Ovary (tissue), 3 donors: Measurements from ENCODE around the gene ADPRHL1.

Source experiments
- POLR2A ChIP-seq: fragments of 450-650 bp; IDR thresholded peaks from one replicate; pipeline ENCODE4 v1.6.1; 2017; ENCODE audit warnings: antibody characterized with exemption, mild to moderate bottlenecking, moderate library complexity
- TF ChIP-seq, protein P1 (sequence below), 3 donors: fragments of 450-650 bp in 2 of 3; fragments of 200-600 bp in 1 of 3; IDR thresholded peaks; one replicate each; pipeline versions ENCODE4 v1.5.1 to v1.8.0; 2016 to 2022; ENCODE audit warnings: antibody characterized with exemption in 3 of 3, mild to moderate bottlenecking in 1 of 3
- donor health status: DM: no; HTN: no; CAD: no.

DNA sequence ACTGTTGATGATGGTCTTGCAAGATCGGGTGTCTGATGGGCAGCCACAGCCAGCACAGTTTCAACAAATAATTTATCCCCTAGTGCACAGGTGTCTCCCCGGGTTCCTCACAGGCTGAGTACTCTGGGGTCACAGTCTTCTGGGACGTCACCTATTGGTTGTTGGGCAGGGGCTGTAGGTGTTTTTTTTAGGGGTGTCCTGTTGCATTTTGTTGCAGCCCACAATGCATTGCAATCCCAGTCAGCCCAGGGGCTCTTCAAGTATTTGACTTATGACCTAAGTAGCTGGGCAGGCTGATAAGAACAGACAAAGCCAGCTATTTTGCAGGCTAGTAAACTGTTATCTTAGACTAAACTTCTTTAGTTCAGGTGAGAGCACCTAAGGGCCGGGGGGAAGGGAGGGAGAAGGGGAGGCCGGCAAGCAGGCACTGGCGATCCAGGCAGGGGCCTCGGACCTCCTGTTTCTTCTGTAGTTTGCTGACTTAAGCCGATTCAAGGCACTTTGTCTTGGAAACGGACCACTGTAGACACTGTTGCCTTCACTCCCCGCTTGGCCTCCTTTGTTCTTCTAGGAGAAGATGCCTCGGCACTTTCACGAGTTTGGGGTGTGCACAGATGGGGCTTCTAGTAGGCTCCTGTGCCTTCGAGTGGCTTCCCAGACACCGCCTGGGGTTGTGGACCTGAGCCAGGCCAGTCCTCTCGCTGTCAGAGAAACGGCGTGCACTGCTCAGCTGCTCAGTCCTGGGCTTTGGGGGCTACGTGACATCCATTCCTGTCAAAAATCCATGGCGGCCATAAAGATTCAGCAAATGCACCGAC lies 55.5 kb downstream of the ADPRHL1 start:
- TF ChIP-seq, protein P1, sequence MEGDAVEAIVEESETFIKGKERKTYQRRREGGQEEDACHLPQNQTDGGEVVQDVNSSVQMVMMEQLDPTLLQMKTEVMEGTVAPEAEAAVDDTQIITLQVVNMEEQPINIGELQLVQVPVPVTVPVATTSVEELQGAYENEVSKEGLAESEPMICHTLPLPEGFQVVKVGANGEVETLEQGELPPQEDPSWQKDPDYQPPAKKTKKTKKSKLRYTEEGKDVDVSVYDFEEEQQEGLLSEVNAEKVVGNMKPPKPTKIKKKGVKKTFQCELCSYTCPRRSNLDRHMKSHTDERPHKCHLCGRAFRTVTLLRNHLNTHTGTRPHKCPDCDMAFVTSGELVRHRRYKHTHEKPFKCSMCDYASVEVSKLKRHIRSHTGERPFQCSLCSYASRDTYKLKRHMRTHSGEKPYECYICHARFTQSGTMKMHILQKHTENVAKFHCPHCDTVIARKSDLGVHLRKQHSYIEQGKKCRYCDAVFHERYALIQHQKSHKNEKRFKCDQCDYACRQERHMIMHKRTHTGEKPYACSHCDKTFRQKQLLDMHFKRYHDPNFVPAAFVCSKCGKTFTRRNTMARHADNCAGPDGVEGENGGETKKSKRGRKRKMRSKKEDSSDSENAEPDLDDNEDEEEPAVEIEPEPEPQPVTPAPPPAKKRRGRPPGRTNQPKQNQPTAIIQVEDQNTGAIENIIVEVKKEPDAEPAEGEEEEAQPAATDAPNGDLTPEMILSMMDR (IDR thresholded peaks at IDR 0.05): no peak
- no peak for TF ChIP-seq POLR2A
